Activated CD8-positive, alpha-beta memory T cell treated with anti-CD3 and anti-CD28 coated beads for 24 hours (primary cell): ENCODE data around the gene KCNJ14.

Source experiments
- DNase-seq: peaks from one replicate; pipeline ENCODE4 v3.0.0-alpha.2; 2020

KCNJ14 gene

DNA sequence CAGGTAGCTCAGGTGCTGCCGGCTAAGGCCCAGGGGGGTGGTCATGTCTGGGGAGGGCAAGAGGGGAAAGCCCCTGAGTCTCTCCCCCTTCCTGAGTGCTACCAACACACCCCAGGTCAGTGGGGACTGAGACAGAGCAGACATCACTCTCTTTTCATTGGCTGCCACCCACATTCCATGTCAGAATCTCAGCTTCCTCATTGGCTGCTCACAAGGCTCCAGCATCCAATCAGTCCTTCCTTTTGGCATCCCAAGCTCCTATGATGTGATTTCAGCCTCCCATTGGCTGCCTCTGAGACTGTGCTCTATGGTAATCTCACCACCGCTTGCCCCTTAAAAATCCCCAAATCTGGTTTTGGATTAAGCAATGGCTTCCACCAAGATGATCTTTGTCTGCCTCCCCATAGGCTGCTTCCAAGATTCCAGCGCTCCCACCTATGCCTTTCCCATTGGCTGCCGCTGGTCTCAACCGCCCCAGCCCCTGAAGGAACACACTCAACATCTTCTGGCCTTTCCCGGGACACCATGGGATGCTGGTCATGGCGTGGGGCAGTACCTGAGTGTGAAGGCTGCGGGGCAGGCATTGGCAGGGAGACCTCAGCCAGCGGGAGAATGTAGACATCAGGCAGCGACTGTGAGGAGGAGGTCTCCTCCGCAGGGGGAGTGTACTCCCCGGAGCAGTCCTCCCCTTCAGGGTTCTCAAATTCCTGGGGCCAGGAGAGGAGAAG is 54.3 kb downstream of the KCNJ14 start:
- DNase-seq, result no peak

DNA sequence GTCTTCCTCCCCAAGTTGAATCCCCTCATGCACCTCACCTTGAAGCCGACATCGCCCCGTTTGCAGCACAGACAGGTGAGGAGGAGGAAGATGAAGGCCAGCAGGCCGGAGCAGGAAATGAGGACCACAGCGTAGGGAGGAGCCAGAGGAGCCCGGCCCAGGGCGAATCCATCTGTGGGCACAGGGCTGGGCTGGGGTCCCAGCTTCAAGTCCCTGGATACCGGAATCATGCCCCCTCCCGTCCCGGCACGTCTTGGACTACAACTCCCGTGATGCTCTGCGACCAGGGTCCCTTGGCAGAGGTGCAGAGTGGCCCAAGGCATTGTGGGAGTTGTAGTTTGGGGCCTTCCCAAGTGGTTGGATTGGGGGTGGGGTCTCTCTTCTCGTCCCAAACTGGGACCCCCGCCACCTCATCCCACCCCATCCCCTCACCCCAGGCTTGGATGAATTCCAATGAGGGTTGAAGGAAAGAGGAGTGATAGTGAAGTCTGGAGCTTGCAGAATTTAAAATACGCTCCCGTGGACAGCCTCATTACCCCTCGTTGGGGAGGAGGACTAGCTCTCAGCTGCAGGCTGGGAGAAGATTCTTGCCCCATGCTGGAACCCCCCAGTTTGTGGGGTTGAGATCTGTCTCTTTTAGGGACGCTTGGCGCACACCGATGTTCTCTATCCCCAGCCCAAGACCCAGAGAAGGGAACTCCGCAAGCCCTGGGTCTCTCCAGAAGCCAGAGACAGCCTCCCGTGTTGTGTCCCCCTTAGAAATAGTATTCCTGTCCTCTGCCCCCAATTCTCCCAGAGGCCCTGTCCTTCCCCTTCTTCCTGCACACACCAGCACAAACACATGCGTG is 55.3 kb downstream of the KCNJ14 start:
- DNase-seq, result peak; percentile 91

DNA sequence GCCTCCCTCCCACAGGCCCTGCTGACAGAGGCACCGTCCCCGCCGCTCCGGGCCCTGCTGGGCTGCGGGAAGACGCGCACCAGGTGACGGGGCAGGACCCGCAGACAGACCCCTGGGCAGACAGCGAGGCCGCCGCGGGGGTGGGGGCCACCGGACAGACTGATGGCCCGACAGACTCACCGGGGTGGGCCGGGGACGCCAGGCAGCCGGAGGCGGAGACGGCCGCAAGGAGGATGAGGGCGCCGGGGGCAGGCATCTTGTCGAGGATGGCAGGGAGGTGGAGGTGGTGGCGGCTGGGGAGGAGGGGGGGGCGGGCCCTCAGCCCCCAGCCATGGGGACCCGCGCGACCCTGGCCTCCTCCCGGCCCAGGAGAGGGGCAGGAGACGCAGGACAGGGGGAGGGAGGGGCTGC is 56.0 kb downstream of the KCNJ14 start:
- peak; percentile 74 for DNase-seq

DNA sequence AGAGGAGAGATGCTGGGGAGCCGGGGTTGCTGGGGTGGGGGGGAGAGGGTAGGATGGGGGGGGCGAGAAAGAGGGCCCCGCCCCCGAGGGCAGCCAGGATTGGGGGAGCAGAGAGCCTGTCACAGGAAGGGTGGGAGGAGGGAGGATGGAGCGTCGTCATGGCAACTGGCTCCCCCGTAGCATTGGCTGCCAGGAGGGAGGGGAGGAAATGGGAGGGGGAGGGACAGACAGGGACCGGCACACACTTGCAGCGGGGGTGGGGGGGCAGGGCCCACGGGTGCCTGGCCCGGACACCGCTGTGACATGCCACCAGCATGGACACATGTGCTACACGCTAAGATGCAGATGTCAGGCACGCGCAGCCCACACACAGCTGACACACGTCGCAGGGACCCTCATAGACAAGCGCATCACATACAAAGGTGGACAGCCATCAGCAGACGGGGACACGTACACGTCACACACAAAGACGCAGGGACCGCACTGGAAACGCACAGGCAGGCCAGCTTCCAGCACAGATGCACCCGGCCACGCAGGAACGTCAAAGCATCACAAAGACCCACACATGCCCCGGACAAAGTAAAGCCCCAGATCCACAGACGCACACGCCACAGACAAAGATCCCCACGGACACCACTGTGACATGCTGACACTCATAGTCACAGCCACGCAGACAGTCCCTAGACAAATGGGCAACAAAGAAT is 56.6 kb downstream of the KCNJ14 start, which contains the start of gene LMTK3:
TSS of gene LMTK3 (minus strand) at position 36 of the 704 bp plus-strand sequence. CDS start 259 bp downstream, outside the sequence.
- peak; percentile 85 for DNase-seq

DNA sequence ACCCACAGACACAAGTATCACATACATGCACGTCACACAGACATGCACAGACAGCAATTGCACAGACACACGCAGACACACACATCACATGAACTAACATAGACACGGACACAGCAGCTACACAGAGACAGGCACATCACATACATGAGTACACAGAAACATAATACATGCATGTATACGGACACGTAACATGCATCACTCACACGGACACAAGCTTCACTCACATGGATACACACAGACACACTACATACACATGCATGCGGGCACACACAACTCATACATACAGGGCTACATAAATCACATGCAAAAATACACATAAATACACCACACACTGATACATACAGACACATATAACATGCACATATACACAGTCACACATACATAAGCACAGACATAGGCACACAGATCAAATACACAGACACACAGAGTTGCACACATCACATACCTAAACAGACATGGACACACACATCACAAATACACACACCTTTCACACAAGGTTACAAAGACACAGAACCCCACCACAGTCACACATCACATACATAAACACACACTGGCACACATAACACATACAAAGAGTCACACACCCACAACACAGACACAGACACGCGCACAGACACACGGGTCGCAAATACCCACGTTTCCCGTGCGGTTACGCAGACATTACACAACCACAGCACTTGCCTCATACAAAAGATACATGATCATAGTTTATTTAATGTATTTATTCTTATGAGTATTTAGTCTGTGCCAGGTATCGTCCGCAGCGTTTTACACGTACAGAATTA is 57.3 kb downstream of the KCNJ14 start:
- no peak for DNase-seq

DNA sequence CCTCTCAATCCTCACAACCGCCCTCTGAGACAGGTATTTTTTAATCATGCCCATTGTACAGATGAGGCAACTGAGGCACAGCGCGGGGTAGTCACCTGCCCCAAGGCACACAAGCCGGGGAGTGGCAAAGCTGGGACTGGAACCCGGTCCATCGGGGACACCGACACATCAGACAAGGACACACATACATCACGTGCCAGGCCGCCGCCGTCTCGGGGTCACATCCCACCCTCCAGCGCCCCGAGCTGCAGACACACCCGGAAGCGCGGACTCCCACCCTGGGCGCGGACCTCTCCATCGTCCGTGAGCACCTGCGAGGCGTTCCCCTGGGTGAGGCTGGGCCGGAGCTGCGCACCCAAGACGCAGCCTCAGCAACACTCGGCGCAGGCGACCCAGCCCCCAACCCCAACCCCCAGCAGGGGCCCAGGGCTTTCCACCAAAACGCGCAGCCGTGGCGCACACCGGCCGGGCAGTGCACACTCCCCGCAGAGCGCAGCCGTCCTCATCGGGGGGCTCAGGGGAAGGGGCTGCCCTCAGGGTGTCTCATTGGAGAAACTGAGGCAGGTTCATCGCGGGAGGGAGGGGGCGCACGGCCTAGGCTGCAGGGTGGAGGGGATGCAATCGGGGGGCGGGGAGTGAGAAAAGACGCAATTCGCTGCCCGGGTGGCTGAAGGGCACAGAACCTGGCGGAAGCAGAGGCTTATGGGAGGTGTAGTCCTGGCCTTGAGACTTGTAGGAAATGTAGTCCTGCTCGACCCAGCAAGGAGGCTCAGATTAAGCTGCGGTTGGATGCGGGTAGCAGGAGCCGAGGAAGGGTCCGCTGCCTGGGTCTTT is 58.1 kb downstream of the KCNJ14 start:
- DNase-seq, result peak; percentile 86

DNA sequence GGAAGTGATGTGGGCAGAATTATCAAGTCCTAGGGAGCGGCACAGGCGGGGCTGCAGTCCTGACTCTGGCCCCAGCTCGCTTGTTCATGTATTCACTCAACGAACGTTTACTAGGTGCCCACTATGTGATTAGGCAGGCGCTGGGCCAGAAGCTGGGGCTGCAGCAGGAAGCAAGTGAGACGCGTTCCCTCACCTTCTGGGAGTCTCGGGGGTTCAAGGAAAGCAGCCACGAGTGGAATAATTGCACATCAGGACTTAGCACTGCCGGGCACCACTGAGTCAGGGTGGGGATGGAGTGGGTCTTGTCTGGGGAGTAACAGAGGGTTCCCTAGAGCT is 58.7 kb downstream of the KCNJ14 start:
- peak; percentile 62 for DNase-seq

DNA sequence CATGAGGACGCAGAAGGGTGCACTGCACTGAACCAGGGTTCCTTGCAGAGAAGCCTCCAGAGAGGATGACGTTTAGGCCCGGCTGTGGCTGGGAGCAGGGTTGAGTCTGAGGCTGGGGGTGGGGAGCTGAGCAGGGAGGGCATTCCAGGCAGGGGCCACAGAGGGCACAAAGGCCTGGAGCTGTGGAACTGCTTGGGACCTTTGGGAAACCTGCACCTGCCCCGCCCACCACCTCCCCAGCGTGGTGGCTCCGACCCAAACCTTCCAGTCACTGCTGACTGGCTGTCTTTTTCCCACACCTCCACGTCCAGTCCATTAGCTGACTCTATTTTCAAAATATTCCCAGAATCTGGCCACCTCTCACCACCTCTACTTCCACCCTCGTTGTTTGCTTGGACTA is 61.2 kb downstream of the KCNJ14 start:
- DNase-seq, result no peak
